ENCODE data around the gene TECRL.

GRCh38 chr4:64394469-64394868, 14.8 kb downstream of the TECRL start:
- TF ChIP-seq ZNF639 (tag by site-specific recombination; IDR thresholded peaks at IDR 0.05): no peak
- TF ChIP-seq PRDM10 (tag by site-specific recombination; IDR thresholded peaks at IDR 0.05): no peak
- TF ChIP-seq FEZF1 (tag by site-specific recombination; IDR thresholded peaks at IDR 0.05): no peak
- no peak for TF ChIP-seq CTCF (tag by site-specific recombination; IDR thresholded peaks at IDR 0.05)
- TF ChIP-seq ZNF677 (tag by site-specific recombination; IDR thresholded peaks at IDR 0.05): no peak
- no peak for TF ChIP-seq REST (tag by site-specific recombination; IDR thresholded peaks at IDR 0.05)
- no peak for TF ChIP-seq ZBTB11 (tag by site-specific recombination; conservative IDR thresholded peaks at IDR 0.05; ENCODE audit: low read depth)
